ENCODE data around the gene SEC14L1. TPM values are rescaled to one million over a fixed set of nuclear protein-coding genes. Genes with fewer than 3 reads are reported as not detected.
A peak's percentile ranks its signal among the peaks of the same experiment; 100 is the strongest.

Gene SEC14L1
- total RNA-seq, 1 experiment from 2014 or later, result 279 TPM

DNA sequence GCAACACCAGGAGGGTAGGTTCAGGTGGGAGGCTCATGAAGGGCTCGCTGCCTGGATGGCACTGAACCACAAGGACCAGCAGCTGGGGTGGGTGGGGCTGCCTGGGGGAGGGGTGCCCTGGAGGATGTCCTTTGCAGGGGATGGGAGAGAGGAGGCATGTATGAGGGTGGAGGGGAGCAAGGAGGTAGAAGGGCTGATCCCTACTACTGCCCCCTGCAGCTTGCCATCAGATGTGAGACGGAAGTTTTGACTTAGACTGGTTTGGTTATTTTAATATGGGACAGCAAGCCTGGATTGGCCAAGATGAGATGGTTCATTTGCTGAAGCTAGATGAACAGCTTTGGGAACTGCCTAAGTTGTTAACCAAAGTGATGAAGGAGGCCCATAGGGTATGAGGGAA is 115.9 kb downstream of the SEC14L1 start:
- no peak overlapping the region for H3K4me3 ChIP-seq (ENCODE audit: low read depth in 2 of 2, low read length in 2 of 2)
- ChIA-PET POLR2A (no interaction called here), CTCF (interaction anchor here (0.6 kb wide), 1 partner anchor 129 kb away, joined by 3 read pairs; no protein-coding TSS in a partner anchor)
- no peak for DNase-seq (ENCODE audit: low read depth, low spot score)
- H3K27ac ChIP-seq (ENCODE audit: low read length), result peak overlapping the region; percentile 97
- H3K36me3 ChIP-seq (ENCODE audit: control insufficient read depth, insufficient read depth, low read length), result no peaks in the 10 kb centered on the region
- H3K27me3 ChIP-seq (ENCODE audit: control insufficient read depth, insufficient read depth, low read length), result no peaks in the 10 kb centered on the region
- no peak for TF ChIP-seq TCF7L2 (IDR thresholded peaks at IDR 0.05; ENCODE audit: low read depth, low read length)
- no peak for TF ChIP-seq POLR2AphosphoS5 (IDR thresholded peaks at IDR 0.05; ENCODE audit: low read depth, low read length)
- TF ChIP-seq SIN3A (IDR thresholded peaks at IDR 0.05; ENCODE audit: borderline replicate concordance, insufficient read depth, low read depth, low read length), result no peak
- TF ChIP-seq, protein P1, sequence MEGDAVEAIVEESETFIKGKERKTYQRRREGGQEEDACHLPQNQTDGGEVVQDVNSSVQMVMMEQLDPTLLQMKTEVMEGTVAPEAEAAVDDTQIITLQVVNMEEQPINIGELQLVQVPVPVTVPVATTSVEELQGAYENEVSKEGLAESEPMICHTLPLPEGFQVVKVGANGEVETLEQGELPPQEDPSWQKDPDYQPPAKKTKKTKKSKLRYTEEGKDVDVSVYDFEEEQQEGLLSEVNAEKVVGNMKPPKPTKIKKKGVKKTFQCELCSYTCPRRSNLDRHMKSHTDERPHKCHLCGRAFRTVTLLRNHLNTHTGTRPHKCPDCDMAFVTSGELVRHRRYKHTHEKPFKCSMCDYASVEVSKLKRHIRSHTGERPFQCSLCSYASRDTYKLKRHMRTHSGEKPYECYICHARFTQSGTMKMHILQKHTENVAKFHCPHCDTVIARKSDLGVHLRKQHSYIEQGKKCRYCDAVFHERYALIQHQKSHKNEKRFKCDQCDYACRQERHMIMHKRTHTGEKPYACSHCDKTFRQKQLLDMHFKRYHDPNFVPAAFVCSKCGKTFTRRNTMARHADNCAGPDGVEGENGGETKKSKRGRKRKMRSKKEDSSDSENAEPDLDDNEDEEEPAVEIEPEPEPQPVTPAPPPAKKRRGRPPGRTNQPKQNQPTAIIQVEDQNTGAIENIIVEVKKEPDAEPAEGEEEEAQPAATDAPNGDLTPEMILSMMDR (IDR thresholded peaks at IDR 0.05), result no peak
- TF ChIP-seq, protein P2, sequence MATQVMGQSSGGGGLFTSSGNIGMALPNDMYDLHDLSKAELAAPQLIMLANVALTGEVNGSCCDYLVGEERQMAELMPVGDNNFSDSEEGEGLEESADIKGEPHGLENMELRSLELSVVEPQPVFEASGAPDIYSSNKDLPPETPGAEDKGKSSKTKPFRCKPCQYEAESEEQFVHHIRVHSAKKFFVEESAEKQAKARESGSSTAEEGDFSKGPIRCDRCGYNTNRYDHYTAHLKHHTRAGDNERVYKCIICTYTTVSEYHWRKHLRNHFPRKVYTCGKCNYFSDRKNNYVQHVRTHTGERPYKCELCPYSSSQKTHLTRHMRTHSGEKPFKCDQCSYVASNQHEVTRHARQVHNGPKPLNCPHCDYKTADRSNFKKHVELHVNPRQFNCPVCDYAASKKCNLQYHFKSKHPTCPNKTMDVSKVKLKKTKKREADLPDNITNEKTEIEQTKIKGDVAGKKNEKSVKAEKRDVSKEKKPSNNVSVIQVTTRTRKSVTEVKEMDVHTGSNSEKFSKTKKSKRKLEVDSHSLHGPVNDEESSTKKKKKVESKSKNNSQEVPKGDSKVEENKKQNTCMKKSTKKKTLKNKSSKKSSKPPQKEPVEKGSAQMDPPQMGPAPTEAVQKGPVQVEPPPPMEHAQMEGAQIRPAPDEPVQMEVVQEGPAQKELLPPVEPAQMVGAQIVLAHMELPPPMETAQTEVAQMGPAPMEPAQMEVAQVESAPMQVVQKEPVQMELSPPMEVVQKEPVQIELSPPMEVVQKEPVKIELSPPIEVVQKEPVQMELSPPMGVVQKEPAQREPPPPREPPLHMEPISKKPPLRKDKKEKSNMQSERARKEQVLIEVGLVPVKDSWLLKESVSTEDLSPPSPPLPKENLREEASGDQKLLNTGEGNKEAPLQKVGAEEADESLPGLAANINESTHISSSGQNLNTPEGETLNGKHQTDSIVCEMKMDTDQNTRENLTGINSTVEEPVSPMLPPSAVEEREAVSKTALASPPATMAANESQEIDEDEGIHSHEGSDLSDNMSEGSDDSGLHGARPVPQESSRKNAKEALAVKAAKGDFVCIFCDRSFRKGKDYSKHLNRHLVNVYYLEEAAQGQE (IDR thresholded peaks at IDR 0.05; ENCODE audit: insufficient read depth in 1 of 2, low read depth in 2 of 2, low read length in 1 of 2), result no peak
- H3K9me3 ChIP-seq (ENCODE audit: control insufficient read depth, insufficient read depth, low read depth, low read length), result no peaks in the 10 kb centered on the region
- H3K4me1 ChIP-seq (ENCODE audit: control insufficient read depth, insufficient read depth, low read length), result peaks cover 43% of the 10 kb centered on the region
- in situ Hi-C loops (cut with HindIII; ENCODE audit: low pct_unique_long_range_greater_than_20kb, low sequenced_read_pairs), result no loop called here
- intact Hi-C loops (cut with micrococcal nuclease; ENCODE audit: unreplicated experiment), result no loop called here
- no peak for ATAC-seq
- BruUV-seq (replicated peaks), result no TSS peak

DNA sequence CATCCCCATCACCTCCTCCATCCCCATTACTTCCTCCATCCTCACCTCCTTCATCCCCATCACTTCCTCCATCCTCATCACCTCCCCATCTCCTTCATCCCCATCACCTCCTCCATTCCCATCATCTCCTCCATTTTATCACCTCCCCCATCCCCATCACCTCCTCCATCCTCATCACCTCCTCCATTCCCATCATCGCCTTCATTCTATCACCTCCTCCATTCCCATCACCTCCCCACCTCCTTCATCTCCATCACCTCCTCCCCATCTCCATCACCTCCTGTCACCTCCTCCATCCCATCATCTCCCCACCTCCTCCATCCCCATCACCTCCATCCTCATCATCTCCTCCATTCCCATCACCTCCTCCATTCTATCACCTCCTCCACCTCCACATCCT is 116.4 kb downstream of the SEC14L1 start:
- peak overlapping the region; percentile 64 for H3K27ac ChIP-seq (ENCODE audit: low read length)
- ChIA-PET CTCF (no interaction called here), POLR2A (no interaction called here)
- H3K4me1 ChIP-seq (ENCODE audit: control insufficient read depth, insufficient read depth, low read length), result peaks cover 43% of the 10 kb centered on the region
- no TSS peak for BruUV-seq (replicated peaks)
- no peak overlapping the region for H3K4me3 ChIP-seq (ENCODE audit: low read depth in 2 of 2, low read length in 2 of 2)
- H3K27me3 ChIP-seq (ENCODE audit: control insufficient read depth, insufficient read depth, low read length), result no peaks in the 10 kb centered on the region
- DNase-seq (ENCODE audit: low read depth, low spot score) (no peak), ATAC-seq (no peak)
- H3K36me3 ChIP-seq (ENCODE audit: control insufficient read depth, insufficient read depth, low read length), result no peaks in the 10 kb centered on the region
- in situ Hi-C loops (cut with HindIII; ENCODE audit: low pct_unique_long_range_greater_than_20kb, low sequenced_read_pairs) (no loop called here), intact Hi-C loops (cut with micrococcal nuclease; ENCODE audit: unreplicated experiment) (no loop called here)
- TF ChIP-seq, protein P1 (IDR thresholded peaks at IDR 0.05), result no peak
- TF ChIP-seq SIN3A (IDR thresholded peaks at IDR 0.05; ENCODE audit: borderline replicate concordance, insufficient read depth, low read depth, low read length) (no peak), TCF7L2 (IDR thresholded peaks at IDR 0.05; ENCODE audit: low read depth, low read length) (no peak), POLR2AphosphoS5 (IDR thresholded peaks at IDR 0.05; ENCODE audit: low read depth, low read length) (no peak)
- TF ChIP-seq, protein P2 (IDR thresholded peaks at IDR 0.05; ENCODE audit: insufficient read depth in 1 of 2, low read depth in 2 of 2, low read length in 1 of 2), result no peak
- H3K9me3 ChIP-seq (ENCODE audit: control insufficient read depth, insufficient read depth, low read depth, low read length), result no peaks in the 10 kb centered on the region
